Pons (tissue), 1 donor: ENCODE results near the gene ATXN1.

ENCODE experiments used
- DNase-seq: peaks from one replicate; pipeline ENCODE4 v3.0.0-alpha.2; 2016; ENCODE audit warnings: low spot score

Gene ATXN1

DNA sequence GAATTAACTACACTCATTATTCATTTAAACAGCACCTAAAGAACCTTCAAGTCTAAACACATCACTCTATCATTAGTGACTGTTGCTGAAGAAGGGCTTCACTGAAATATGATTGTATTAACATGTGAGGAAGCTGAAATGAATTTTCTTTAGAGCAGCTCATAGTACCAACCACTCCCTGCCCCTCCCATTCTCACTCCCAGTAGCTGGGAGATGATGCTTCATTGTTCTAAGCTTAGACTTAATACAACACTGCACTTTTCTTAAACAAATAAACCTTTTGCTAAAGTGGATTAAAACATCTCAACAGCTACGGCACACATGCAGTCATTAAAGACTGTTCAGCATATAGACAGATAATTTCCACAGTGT, 63.1 kb downstream of the ATXN1 start:
- peak; percentile 73 for DNase-seq

DNA sequence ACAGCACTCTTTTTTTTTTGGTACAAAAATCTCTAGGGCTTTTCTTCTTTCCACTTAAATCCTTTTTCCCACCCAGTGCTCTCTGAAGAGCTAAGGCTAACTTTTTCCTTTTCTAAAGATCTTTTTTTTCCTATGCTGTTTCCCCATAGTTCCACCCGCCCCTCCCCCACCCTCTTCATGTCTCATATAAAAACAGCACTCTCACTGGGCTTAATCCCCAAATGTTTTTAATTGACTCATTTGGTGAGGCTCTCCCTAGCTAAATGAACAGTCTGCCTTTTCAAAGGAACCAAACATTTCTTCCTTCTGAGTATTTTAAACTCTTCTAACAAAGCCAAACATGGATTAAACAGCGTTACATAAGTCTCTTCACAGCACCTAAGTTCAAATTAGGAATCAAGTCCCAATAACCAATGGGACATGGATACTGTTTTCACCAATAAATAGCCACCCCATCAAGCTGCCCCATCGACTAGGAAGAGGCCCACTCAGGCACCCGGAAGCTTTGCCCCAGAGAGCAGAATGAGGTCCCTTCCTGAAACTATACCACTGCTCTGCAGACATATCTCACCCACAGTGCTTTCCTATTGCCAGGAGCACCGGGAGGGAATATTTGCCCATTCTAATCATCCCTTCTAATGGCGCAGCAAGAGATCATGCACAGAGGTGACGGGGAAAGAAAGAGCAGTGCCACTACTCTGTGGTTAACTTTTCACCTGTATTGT, 63.7 kb downstream of the ATXN1 start:
- DNase-seq = no peak

DNA sequence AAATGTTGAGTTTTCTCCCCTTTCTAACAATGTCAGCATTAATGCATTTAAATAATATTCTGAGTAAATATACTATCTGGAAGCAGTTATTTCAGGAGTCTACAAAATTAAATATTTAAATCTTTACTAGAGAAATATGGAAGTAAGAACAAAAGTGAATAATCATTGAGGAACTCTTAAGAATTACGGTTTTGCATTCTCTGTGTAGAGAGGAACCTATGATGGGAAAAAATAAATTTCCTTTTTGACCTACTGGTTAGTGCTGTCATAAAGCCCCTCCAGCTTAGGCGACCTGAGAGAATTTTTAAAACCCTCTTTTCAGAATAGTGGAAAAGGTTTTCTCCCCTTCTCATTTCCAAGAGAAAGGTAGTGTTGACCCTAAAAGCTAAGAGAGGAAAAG, 64.8 kb downstream of the ATXN1 start:
- DNase-seq = no peak

DNA sequence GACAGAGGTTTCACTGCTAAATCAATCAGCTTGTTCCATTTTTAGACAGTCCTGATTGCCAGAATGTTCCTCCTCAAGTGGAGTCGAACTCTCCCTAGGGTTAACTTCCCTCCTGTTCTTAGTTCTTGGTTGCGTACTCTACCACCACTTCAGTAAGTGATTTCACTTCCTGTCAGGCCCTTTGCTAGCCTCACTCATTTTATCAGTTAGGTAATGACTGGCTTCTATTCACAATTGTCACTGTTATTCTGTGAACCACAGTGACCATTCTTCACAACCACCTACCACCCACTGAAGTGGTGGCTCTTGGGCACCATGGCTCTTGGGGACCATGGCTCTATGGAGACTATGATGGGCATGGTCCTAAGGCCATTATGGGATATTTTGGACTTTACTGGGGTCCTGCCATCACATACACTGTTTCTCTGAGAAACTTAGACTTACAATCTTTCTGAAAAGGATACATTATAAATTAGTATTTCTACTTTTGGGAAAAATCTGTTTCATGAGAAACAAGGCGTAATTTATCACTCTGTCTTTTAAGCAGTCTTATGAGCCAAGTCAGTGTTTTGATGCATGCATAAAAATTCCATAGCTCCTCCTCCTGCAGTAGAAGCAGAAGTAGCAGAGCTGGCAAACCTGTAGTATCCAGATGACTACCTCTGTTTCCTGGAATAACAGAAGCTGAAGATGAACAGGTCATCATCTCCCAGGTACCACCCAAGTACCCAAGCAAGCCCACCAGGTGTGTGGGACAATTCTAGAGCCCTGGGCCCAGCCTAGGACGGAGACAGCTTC, 66.3 kb downstream of the ATXN1 start:
- DNase-seq = no peak

DNA sequence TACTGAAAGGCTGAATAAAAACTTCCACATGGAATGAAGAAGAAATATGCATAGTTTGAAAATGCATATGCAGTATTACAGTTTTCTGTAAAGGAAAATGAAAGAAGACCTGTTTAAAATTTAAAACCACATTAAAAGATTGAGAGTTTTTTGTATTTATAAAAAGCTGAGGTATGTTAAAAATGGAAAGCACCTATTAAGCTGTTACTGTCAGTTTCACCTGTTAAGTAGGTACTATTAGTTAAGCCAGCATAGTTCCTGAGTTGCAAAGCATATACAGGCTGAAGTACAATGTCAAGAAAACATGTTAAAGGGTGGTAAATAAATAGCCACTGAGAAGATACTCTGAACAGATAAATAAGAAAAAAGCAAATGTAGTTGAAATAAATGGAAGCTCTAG, 69.9 kb downstream of the ATXN1 start:
- no peak for DNase-seq

DNA sequence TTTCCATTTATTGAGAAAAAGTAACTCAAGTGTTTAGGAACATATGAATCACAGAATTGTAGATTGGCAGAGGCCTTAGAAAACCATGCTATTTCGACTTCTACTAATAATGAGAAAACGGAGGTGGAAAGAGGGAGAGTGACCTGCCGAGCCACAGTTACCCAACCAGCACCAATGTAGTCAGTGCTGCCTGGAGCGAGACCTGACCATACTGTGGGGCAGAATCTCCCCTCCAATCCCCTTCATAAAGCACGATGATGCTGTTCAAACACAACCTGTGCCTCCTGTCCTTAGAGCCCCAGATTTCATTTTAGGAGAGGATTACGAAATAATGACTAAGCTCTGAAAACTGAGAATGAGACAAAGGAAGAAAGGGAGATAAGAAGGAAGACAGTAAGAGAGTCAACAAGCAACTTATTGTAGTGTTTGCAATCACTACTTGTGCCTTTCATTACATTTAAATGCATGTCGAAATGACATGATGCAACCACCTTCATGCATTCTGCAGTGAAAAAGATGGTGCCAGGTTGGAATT, 70.6 kb downstream of the ATXN1 start:
- no peak for DNase-seq

DNA sequence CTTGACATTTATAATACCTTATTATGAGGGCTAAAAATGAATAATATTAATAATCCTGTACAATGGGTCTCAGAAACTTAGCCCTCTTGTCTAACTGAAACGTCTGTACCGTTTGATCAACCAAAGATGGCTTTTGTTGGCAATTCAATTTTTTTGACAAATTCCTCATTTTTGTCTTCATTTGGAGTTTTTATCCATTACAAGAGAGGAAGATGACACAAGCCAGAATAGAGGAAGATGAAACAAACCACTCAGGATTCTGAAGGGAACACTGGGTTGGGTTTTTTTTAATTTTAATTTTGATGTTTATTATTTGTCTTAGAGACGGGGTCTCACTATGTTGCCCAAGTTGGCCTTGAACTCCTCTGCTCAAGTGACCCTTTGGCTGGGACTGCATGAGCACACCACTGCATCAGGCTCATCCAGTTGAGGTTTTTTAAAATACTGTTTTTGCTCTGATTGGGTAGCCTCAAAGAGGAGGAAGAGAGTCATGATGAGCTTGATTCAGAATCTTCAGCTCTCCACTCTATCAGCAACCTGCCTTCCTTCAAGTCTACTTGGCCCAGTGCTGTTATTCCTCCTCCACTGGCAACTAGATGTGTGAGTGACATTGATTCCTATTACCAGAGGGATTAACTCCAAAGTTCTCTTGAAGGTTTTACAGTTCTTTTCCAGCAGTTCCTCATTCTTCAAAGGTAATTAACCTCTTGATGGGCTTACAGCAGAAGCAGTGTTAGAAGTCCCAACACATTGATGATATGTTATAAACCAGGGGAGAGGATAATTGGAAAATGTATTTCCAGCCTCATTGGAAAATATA, 71.3 kb downstream of the ATXN1 start:
- no peak for DNase-seq

DNA sequence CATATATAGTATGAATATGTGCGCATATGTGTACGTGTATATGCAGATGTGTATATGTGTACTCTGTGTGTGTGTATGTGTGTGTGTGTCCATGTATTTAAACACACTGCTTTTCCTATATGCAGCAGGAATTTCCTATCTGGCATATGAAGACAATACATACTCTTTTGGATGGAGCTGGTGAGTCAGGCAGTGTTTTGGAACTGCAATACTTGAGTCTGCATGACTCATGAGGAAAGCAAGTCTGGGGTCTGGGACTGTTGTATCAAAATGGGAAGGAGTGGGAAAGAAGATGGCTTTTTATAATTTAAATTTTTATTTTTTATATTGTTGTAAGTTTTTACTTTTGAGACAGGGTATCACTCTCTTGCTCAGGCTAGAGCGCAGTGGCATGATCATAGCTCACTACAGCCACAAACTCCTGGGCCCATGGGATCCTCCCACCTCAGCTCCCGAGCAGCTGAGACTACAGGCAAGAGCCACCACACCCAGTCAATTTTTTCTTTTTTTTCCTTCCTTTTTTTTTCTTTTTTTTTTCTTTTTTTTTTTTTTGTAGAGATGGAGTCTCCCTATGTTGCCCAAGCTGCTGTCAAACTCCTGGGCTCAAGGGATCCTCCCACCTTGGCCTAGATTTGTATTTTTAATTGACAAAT, 72.2 kb downstream of the ATXN1 start:
- DNase-seq = no peak

DNA sequence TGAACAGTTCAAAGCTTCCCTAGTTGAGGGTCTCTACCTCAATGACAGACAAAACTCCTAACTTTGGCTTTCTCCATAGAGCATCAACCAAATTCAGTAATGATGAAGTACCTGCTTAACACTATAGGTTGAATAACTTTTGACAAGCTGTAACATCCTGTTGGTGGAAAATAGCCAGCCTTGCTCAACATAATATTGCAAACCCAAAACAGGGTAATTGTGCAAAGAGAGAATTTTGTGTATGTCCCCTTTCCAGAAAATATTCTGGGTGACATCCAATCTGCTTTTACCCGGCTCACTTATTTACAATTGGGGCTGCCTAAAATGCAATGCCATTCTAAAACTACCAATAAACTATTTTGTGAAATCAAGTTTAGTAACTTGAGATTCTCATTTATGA, 72.8 kb downstream of the ATXN1 start:
- DNase-seq = no peak

DNA sequence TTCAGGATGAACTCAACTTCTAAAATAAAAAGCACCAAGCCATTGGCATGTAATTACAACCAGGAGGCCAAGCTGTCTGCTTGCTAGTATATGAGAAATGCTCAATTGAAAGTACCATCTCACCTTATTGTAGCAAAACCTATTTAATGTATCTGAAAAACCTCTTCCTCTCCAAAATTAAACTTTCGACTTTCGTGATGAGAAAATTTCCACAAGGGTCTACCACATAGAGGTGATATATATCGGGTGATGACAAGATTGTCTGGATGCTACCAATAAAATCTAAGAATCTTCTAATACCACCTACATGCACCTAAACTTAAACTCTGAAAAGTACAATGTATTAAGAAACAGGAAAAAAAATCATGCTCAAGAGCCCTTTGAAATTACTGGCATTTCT, 74.2 kb downstream of the ATXN1 start:
- DNase-seq = no peak

DNA sequence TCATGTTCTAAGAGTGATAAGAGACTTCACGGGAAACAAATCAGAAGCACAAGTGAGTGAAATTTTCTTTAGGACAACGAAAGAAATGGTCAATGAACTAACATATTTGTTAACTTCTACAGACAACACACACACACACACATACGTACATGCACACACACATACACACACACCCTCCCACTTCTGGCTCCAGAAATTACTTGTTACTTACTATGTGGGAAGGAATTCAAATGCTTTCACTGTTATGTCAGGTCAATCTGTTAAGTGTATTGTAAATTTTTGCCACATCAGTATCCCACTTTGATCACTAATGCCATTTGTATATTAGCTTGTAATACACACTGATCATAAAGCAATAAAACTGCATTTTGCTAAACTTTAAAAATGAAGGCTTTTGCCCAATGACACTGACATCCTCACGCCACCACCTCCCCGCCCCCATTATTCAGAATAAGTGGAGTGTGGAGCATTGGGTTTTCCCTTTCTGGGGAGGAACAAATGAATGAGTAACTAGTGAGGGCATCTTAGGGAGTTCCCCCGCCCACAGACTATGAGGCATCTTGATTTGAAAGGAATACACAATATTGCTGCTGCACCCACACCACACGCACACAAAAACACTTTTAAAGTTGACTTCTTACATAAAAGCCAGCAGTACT, 76.2 kb downstream of the ATXN1 start:
- no peak for DNase-seq

DNA sequence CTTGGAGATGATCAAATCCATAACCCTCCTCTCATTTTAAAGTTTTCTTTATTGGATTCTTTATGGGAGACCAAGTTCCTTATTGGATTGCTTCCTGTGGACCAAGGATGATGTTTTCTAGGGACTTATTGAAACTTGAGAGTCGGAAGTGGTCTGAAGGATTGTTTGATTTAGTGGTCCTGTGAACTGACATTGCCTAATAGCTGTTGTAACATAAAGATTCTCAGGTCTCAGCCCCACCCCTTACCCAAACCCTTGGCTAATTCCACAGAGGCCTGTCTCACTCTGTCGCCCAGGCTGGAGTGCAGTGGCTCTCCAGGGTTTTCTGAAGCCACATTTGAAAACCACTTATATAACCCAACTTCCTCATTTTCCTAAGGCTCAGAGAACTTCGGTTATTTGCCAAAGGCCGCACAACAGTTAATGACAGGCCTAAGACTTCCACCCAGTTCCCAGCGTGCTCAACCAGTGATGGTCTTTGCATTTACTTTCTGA, 77.0 kb downstream of the ATXN1 start:
- peak; percentile 63 for DNase-seq

DNA sequence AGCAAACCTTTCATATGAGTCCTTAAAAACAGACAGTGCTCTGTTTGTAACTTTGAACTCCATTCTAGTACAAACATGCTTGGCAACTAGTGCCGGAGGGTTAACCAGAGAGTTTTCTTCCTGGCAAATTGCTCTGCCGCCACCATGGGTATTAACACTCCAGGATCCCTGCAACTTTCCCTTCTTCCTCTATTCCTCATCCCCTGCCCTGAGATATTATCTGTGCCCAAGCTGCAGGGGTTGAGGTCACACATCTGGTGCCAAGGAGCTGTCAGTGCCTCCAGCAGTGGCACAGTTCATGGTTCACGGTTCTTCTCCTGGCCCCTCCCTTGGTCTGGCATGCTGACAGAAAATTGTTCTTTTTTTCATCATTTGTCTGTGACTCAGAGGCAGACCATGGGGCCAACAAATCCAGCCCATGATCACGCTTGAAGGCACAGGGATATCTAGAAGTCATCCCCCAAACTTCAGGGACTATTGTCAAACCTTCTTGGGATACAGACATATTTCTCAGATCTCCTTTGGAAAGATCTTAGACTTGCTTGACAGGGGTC, 77.5 kb downstream of the ATXN1 start:
- no peak for DNase-seq

DNA sequence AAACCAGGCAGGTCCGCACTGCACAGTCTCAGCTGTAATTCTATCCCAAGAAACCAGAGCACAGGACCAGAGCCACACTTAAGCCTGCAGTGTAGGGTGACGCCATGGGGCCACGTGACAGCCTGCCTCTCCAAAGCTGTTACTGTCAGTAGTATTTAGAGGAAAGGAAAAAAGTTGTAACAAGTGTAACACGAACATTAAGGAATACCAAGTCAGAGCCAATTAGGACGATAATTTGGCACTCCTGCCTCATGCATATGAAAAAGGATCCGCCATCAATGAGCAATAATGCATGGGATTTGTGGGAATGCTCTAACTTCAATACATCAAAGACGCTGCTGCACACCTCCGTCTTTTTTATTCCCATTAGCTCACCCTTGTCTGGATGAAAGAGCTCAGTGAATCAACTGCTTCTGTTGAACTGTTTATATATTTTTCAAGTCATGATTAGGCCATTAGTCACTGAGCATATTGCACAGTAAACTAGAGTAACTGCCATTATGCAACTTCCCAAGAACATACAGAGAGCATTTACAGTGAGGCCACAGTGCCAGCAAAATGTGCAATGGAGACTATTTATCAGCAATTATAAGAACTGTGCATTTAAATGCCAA, 79.9 kb downstream of the ATXN1 start:
- no peak for DNase-seq

DNA sequence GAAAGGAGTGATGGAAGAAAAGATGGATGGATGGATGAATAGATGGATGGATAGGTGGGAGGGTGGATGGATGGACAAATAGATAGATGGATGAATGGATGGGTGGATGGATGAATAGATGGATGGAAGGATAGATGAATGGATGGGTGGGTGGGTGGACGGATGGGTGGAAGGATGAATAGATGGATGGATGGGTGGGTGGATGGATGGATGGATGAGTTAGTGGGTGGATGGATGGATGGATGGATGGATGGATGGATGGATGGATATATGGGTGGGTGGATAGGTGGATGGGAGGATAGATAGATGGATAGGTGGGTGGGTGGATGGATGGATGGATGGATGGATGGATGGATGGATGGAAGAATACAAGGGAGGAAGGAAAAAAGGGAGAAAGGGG, 82.2 kb downstream of the ATXN1 start:
- no peak for DNase-seq

DNA sequence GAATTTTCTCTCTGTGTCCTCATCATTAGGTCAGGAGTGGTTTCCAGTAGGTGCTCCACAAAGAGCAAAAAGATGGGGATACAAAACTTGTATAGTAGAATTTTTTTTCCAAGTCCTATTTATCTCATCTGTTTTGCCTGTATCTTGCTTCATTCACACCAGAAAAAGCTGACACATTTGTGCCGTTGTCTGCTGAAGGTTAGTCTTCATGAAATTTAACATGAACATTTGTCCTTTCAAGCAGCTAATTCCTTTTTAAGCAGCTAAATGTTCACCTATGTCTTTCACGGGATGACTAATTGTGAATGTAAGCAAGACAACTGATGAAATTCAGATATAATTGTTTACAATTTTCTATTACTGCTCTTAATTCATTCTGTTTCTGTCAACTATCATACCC, 83.8 kb downstream of the ATXN1 start:
- no peak for DNase-seq

DNA sequence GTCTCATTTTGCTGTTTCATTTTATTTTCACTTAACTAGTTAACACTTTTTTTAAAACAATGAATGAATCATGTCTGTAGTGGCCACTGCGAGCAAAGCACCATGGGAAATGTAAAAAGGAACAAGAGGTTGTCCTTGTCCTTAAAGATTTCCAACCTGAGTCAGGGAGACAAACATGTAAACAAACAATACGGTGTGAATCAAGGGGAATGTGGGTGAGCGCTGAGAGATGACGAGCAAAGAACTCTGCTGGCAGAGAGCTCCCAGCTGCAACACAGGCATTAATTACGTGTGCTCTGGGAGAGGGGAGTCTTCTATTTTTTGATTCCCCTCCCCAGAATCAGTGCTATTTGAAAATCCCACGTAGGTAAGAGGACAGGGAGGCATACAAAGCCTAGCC, 84.3 kb downstream of the ATXN1 start:
- no peak for DNase-seq

DNA sequence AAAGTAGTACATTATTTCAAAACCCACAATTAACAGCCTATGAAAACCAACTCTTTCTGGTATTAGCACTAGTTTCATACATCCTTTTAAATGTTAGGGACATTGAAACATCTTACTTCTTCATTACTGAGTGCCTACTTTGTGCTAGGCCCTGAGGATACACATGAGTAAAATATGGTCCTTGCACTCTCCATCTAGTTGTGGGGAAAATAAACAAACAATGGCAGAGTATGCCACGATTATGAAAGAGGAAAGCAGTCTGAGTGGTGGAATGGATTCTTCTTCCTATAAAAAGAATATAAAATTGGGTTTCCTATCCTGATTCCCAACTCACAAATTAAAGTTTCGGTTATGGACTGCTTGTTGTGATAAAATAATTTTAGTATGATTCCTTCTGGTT, 84.9 kb downstream of the ATXN1 start:
- DNase-seq = no peak

DNA sequence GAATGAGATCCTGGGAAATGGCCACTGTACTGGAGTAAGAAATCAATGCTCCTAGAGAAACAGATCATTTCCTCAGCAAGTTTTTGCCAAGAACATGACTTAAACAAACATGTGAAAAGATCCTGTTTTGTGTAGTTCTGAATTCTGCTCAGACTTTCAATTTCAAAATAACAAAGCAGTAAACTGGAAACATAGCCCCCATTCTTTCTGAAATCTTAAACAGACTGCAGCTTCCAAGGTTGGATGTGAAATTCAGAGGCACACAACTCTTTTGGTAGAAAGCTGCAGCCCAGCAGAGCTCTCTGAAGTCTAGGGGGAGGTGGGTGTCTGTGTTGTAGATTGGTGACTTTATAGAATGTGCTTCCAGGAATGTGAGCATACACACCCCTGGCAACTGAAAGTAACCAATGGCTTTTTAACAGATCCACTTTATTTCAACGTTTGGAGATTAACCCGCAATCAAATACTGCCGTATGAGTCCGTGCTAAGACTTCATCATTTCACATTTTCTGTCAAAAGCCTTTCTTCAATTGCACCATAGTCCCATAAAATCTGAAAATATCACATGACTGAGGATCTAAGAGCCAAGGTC, 86.4 kb downstream of the ATXN1 start:
- DNase-seq = no peak
